K562 (cell line): ENCODE measurements around the gene CCR9. TPM values are rescaled to one million over a fixed set of nuclear protein-coding genes. Genes with fewer than 3 reads are reported as not detected.

ENCODE experiments used
- ATAC-seq: fragments of 200-7000 bp; cut with Tn5 transposase; 3 replicates; pipeline ENCODE4 v1.9.1; 2020; ENCODE audit warnings: moderate library complexity
- BruUV-seq: library from RNA; stranded (reverse); fragments of 400-500 nt; replicated peaks from 2 replicates; lab custom pipeline; 2021; lab: Mats Ljungman, UMichigan
- CTCF ChIA-PET: fragments of 300-600 bp; formaldehyde crosslinking; extraction: SDS; loops from one replicate; lab custom pipeline; 2021; ENCODE audit warnings: low intra/inter-chr PET ratio; lab: Yijun Ruan, JAX
- POLR2A ChIA-PET: fragments of 300-600, 350-650 bp; sonication (Branson Sonifier 250); formaldehyde crosslinking; extraction: SDS; loops from one replicate; lab custom pipeline; 2021; ENCODE audit warnings: antibody characterized with exemption, inconsistent platforms; lab: Yijun Ruan, JAX
- DNase-seq, 4 experiments: peaks; one replicate each; pipeline versions ENCODE4 v3.0.0 to v3.0.0-alpha.2; 2011 to 2018; ENCODE audit warnings: low spot score in 3 of 4, mixed read lengths in 3 of 4; ENCODE audit errors: extremely low read depth in 1 of 4
- FAIRE-seq: peaks from 2 replicates; lab custom pipeline; 2011; peaks lifted over from hg19 to GRCh38; lab: Jason Lieb, UNC
- H2AFZ ChIP-seq: 2 replicates; pipeline ENCODE4 v1.6.0; 2011; ENCODE audit warnings: low read depth, low read length, control low read depth, inconsistent platforms
- H3K27ac ChIP-seq: fragments of 200-600 bp; 3 replicates; pipeline ENCODE4 v1.8.0; 2011; ENCODE audit warnings: low read depth, mild to moderate bottlenecking, control low read depth, inconsistent platforms, low read length, moderate library complexity, mixed read lengths; ENCODE audit errors: extremely low read depth
- H3K27me3 ChIP-seq, 2 experiments: fragments of 300-600 bp in 1 of 2; 2 replicates in 1 of 2; 3 replicates in 1 of 2; pipeline versions ENCODE4 v1.6.0 to v1.8.0; 2011; ENCODE audit warnings: inconsistent platforms in 2 of 2, low read length in 2 of 2, mild to moderate bottlenecking in 1 of 2, mixed read lengths in 1 of 2, moderate library complexity in 1 of 2; ENCODE audit not compliant: control insufficient read depth in 2 of 2, insufficient read depth in 2 of 2
- H3K36me3 ChIP-seq: fragments of 300-600 bp; 3 replicates; pipeline ENCODE4 v1.8.0; 2011; ENCODE audit warnings: mild to moderate bottlenecking, low read length, inconsistent platforms; ENCODE audit not compliant: control insufficient read depth, insufficient read depth
- H3K4me1 ChIP-seq, 2 experiments: fragments of 200-600 bp in 1 of 2; replicated peaks in 1 of 2; 2 replicates in 1 of 2; 3 replicates in 1 of 2; pipeline versions ENCODE4 v1.5.1 to v1.8.0; 2011; ENCODE audit warnings: inconsistent platforms in 2 of 2, low read length in 2 of 2, mild to moderate bottlenecking in 1 of 2, mixed read lengths in 1 of 2, moderate library complexity in 1 of 2; ENCODE audit not compliant: control insufficient read depth in 2 of 2, insufficient read depth in 2 of 2
- H3K4me2 ChIP-seq: 2 replicates; pipeline ENCODE4 v1.6.1; 2011; ENCODE audit warnings: low read length, control low read depth, inconsistent platforms, mixed read lengths; ENCODE audit not compliant: insufficient read depth
- H3K4me3 ChIP-seq: fragments of 200-600 bp; sonication (generic), shearing (Covaris generic); 2 replicates; pipeline ENCODE4 v1.5.1; 2016; ENCODE audit warnings: control low read depth, inconsistent platforms
- H3K79me2 ChIP-seq: fragments of 200-600 bp; 3 replicates; pipeline ENCODE4 v1.8.0; 2011; ENCODE audit warnings: low read length, inconsistent platforms; ENCODE audit not compliant: control insufficient read depth, insufficient read depth
- H3K9ac ChIP-seq, 2 experiments: 2 replicates each; pipeline versions ENCODE4 v1.6.0 to v1.6.1; 2011; ENCODE audit warnings: low read depth in 2 of 2, low read length in 2 of 2, control low read depth in 1 of 2, inconsistent platforms in 1 of 2, mild to moderate bottlenecking in 1 of 2, mixed read lengths in 1 of 2; ENCODE audit not compliant: insufficient read depth in 1 of 2
- H3K9me1 ChIP-seq: one replicate; pipeline ENCODE4 v1.6.0; 2011; ENCODE audit warnings: inconsistent platforms, mild to moderate bottlenecking, low read length, moderate library complexity; ENCODE audit not compliant: control insufficient read depth, insufficient read depth
- H3K9me3 ChIP-seq: replicated peaks from 2 replicates; pipeline ENCODE4 v1.5.1; 2011; ENCODE audit warnings: low read depth, low read length, inconsistent platforms; ENCODE audit not compliant: control insufficient read depth, insufficient read depth
- H4K20me1 ChIP-seq: replicated peaks from 2 replicates; pipeline ENCODE4 v1.6.1; 2011; ENCODE audit warnings: low read length, inconsistent platforms, mixed read lengths; ENCODE audit not compliant: control insufficient read depth, insufficient read depth
- ARHGAP35 ChIP-seq: fragments of 450-650 bp; IDR thresholded peaks from 2 replicates; pipeline ENCODE4 v1.6.1; 2018; ENCODE audit not compliant: partially characterized antibody
- CSDE1 ChIP-seq, 2 experiments: fragments of 450-650 bp; IDR thresholded peaks; 2 replicates each; pipeline ENCODE4 v1.6.1; 2016; ENCODE audit warnings: mild to moderate bottlenecking in 1 of 2
- DNMT1 ChIP-seq: fragments of 450-650 bp; IDR thresholded peaks from 2 replicates; pipeline ENCODE4 v1.6.1; 2016; ENCODE audit warnings: antibody characterized with exemption, mild to moderate bottlenecking
- ELF2 ChIP-seq: fragments of 250-450 bp; sonication (Bioruptor Pico); IDR thresholded peaks from 2 replicates; pipeline ENCODE4 v1.5.0; 2021; ENCODE audit warnings: mild to moderate bottlenecking
- HDAC2 ChIP-seq: fragments of 450-650 bp; IDR thresholded peaks from 2 replicates; pipeline ENCODE4 v1.6.1; 2016; ENCODE audit warnings: mild to moderate bottlenecking
- HMBOX1 ChIP-seq: sonication (generic); IDR thresholded peaks from 2 replicates; pipeline ENCODE4 v1.6.1; 2016
- KAT2B ChIP-seq: IDR thresholded peaks from one replicate; pipeline ENCODE4 v1.6.1; 2012; ENCODE audit warnings: low read depth, mild to moderate bottlenecking, control low read depth, inconsistent platforms, low read length, moderate library complexity
- MYNN ChIP-seq, 2 experiments: sonication (generic); formaldehyde crosslinking in 1 of 2; IDR thresholded peaks; 2 replicates each; pipeline versions ENCODE4 v1.5.0 to v1.6.1; 2016 to 2020; ENCODE audit warnings: antibody characterized with exemption in 1 of 2, missing genetic modification reagents in 1 of 2
- NR1H2 ChIP-seq: sonication (generic); formaldehyde crosslinking; IDR thresholded peaks from 2 replicates; pipeline ENCODE4 v1.4.0; 2020; ENCODE audit warnings: mild to moderate bottlenecking, missing genetic modification reagents
- POLR2H ChIP-seq: IDR thresholded peaks from 2 replicates; pipeline ENCODE4 v1.6.1; 2016; ENCODE audit warnings: missing genetic modification characterization, low read depth, mild to moderate bottlenecking, control low read depth, missing compliant biosample characterization, moderate library complexity
- RFX7 ChIP-seq: fragments of 250-450 bp; sonication (Bioruptor Pico); IDR thresholded peaks from 2 replicates; pipeline ENCODE4 v1.5.1; 2021; ENCODE audit warnings: mild to moderate bottlenecking
- SETDB1 ChIP-seq: IDR thresholded peaks from one replicate; pipeline ENCODE4 v1.6.1; 2012; ENCODE audit warnings: low read length, control low read depth, inconsistent platforms
- SUPT5H ChIP-seq: fragments of 450-650 bp; IDR thresholded peaks from 2 replicates; pipeline ENCODE4 v1.6.1; 2016
- THAP12 ChIP-seq: fragments of 250-450 bp; sonication (Bioruptor Pico); IDR thresholded peaks from 2 replicates; pipeline ENCODE4 v1.9.0; 2021; ENCODE audit warnings: mild to moderate bottlenecking, inconsistent platforms
- ZNF707 ChIP-seq: fragments of 250-450 bp; sonication (Bioruptor Pico); conservative IDR thresholded peaks from 2 replicates; pipeline ENCODE4 v1.8.0; 2022; ENCODE audit warnings: inconsistent platforms, mild to moderate bottlenecking, moderate library complexity
- WGBS: fragments of 100-300 bp; shearing (Covaris generic); methylation state at CpG from one replicate; pipeline ENCODE4 v1.1.6; 2016; ENCODE audit warnings: low coverage, mixed read lengths; ENCODE audit not compliant: insufficient coverage; ENCODE audit errors: missing lambda C conversion rate; 5-methylcytosine and 5-hydroxymethylcytosine counted together
- in situ Hi-C: fragments of 300-500 bp; cut with MboI; formaldehyde crosslinking; loops from 4 replicates; pipeline ENCODE4 v1.15.0; 2018; ENCODE audit warnings: inconsistent platforms, mixed read lengths
- intact Hi-C: fragments of 100-400 bp; cut with micrococcal nuclease; formaldehyde crosslinking; loops from 2 replicates; pipeline ENCODE4 v1.14.2; 2022
- polyA plus RNA-seq, 8 experiments: library from polyadenylated mRNA; depleted of rRNA in 4 of 8; stranded (reverse) in 5 of 8; unstranded in 3 of 8; fragments of >200 nt; fragmentation: Nextera tagmentation in 2 of 8; fragmentation: Illumina TruSeq in 1 of 8; extraction: Ambion mirVana in 2 of 8; extraction: Trizol in 1 of 8; gene quantifications; 2 replicates each; pipeline versions ENCODE4 v1.2.1 to v1.2.3, GENCODE V29; 2011 to 2014; ENCODE audit warnings: inconsistent platforms in 1 of 8, missing spikeins in 1 of 8
- total RNA-seq, 7 experiments: library from RNA; depleted of rRNA in 6 of 7; stranded (reverse); fragments of >200 nt in 6 of 7; fragmentation: Illumina TruSeq in 2 of 7; extraction: Trizol in 2 of 7; gene quantifications; 2 replicates each; pipeline versions ENCODE4 v1.2.1 to v1.2.3, GENCODE V29; 2011 to 2021; ENCODE audit warnings: low replicate concordance in 1 of 7

CCR9 gene
- total and polyA plus RNA-seq, 9 of the 15 experiments (the other 6 are each of a cell fraction or from before 2014, with no cell fraction given), result not detected

GRCh38 chr3:45911511-45912226, 25.3 kb downstream of the CCR9 start:
- no peak overlapping the region for H3K9ac ChIP-seq
- BruUV-seq, result no TSS peak
- in situ Hi-C loops, result no loop called here
- H2AFZ ChIP-seq, result no peak overlapping the region
- 45% methylated on average over 11 of the region's 11 CpGs for WGBS
- H3K79me2 ChIP-seq, result no peaks in the 10 kb centered on the region
- H3K4me2 ChIP-seq, result no peak overlapping the region
- CTCF ChIA-PET, result no interaction called here
- intact Hi-C loops, result no loop called here
- TF ChIP-seq CSDE1 (IDR thresholded peaks at IDR 0.05) (no peak), POLR2H (no peak), ELF2 (CRISPR knock-in tag) (no peak), THAP12 (CRISPR knock-in tag) (no peak), NR1H2 (CRISPR knock-in tag) (no peak), SUPT5H (no peak), HDAC2 (no peak), MYNN (IDR thresholded peaks at IDR 0.05) (no peak), MYNN (CRISPR knock-in tag; IDR thresholded peaks at IDR 0.05) (no peak), HMBOX1 (no peak), RFX7 (no peak), SETDB1 (no peak), ARHGAP35 (no peak), KAT2B (no peak), ZNF707 (CRISPR knock-in tag) (no peak), DNMT1 (no peak)
- H3K4me3 ChIP-seq, result no peak overlapping the region
- POLR2A ChIA-PET, result interaction anchor here (0.9 to 1.0 kb wide), 2 partner anchors 18 to 149 kb away, joined by 3 to 4 read pairs; no protein-coding TSS in a partner anchor
- H3K27ac ChIP-seq, result no peak overlapping the region
- peaks cover 2% of the 10 kb centered on the region for H3K9me1 ChIP-seq
- H3K27me3 ChIP-seq, result peaks cover 0 to 23% of the 10 kb centered on the region in 2 experiments; a peak in 3 of 5 replicates
- DNase-seq, result no peak
- H3K4me1 ChIP-seq, result peaks cover 0 to 3% of the 10 kb centered on the region in 2 experiments; a peak in 3 of 5 replicates
- no peak for FAIRE-seq
- no peaks in the 10 kb centered on the region; the same call in 1 of the 2 replicates for H4K20me1 ChIP-seq
- no peaks in the 10 kb centered on the region for H3K9me3 ChIP-seq
- ATAC-seq, result no peak
- no peaks in the 10 kb centered on the region for H3K36me3 ChIP-seq
